Naive B cell (primary cell): ENCODE results near the gene LHCGR. TPM values are rescaled to one million over a fixed set of nuclear protein-coding genes. Genes with fewer than 3 reads are reported as not detected.

Source experiments
- ATAC-seq, 2 donors: fragments of 150-1000 bp; cut with Tn5 transposase; 2 replicates each; pipeline ENCODE4 v1.10.0; 2021; ENCODE audit warnings: low read depth in 2 of 2, mild to moderate bottlenecking in 2 of 2, moderate library complexity in 2 of 2
- DNase-seq: peaks from one replicate; pipeline ENCODE4 v3.0.0; 2022
- H3K27ac Mint-ChIP-seq, 6 donors: one replicate each; pipeline ENCODE4 v1.8.0; 2020 to 2022; ENCODE audit warnings: mild to moderate bottlenecking in 6 of 6, mixed read lengths in 6 of 6, moderate library complexity in 5 of 6, inconsistent platforms in 2 of 6
- H3K27me3 Mint-ChIP-seq, 3 donors: one replicate each; pipeline ENCODE4 v1.8.0; 2021 to 2022; ENCODE audit warnings: mixed read lengths in 3 of 3, mild to moderate bottlenecking in 1 of 3
- H3K36me3 Mint-ChIP-seq, 2 donors: one replicate each; pipeline ENCODE4 v1.8.0; 2020 to 2022; ENCODE audit warnings: mixed read lengths in 2 of 2, inconsistent platforms in 1 of 2, mild to moderate bottlenecking in 1 of 2
- H3K4me1 Mint-ChIP-seq, 3 donors: one replicate each; pipeline ENCODE4 v1.8.0; 2020 to 2022; ENCODE audit warnings: mixed read lengths in 3 of 3, inconsistent platforms in 1 of 3, mild to moderate bottlenecking in 1 of 3, moderate library complexity in 1 of 3
- H3K4me3 Mint-ChIP-seq, 8 donors: one replicate each; pipeline ENCODE4 v1.8.0; 2020 to 2022; ENCODE audit warnings: mild to moderate bottlenecking in 8 of 8, mixed read lengths in 8 of 8, moderate library complexity in 8 of 8, inconsistent platforms in 2 of 8
- H3K9me3 Mint-ChIP-seq, 7 donors: one replicate each; pipeline ENCODE4 v1.8.0; 2020 to 2022; ENCODE audit warnings: mixed read lengths in 7 of 7, mild to moderate bottlenecking in 5 of 7, inconsistent platforms in 2 of 7, moderate library complexity in 1 of 7
- polyA plus RNA-seq, 6 donors: library from polyadenylated mRNA; unstranded; fragments of 300-500 nt; fragmentation: Illumina TruSeq; gene quantifications; one replicate each; pipeline ENCODE4 v1.2.3, GENCODE V29; 2021; ENCODE audit warnings: low read depth in 6 of 6

The LHCGR gene
- polyA plus RNA-seq, 6 donors from 2014 or later, result not detected

- no peak overlapping the region for H3K4me3 Mint-ChIP-seq
- DNase-seq, result no peak
- H3K27me3 Mint-ChIP-seq, result peaks cover 13 to 43% (median 24%) of the 10 kb centered on the region in 3 donors
- no peaks in the 10 kb centered on the region for H3K36me3 Mint-ChIP-seq
- H3K4me1 Mint-ChIP-seq, result no peaks in the 10 kb centered on the region
- H3K27ac Mint-ChIP-seq, result no peak overlapping the region
- H3K9me3 Mint-ChIP-seq, result peaks cover 0 to 5% (median under 1%) of the 10 kb centered on the region in 7 donors
- no peak for ATAC-seq
These were observed 22.4 kb downstream of the LHCGR start for GRCh38 chr2:48733067-48733503.

- Mint-ChIP-seq H3K27ac (no peak overlapping the region), H3K27me3 (peaks cover 12 to 23% (median 17%) of the 10 kb centered on the region in 3 donors), H3K36me3 (no peaks in the 10 kb centered on the region), H3K4me1 (no peaks in the 10 kb centered on the region), H3K9me3 (no peaks in the 10 kb centered on the region), H3K4me3 (no peak overlapping the region)
- ATAC-seq (no peak), DNase-seq (no peak)
These were observed 26.7 kb downstream of the LHCGR start for GRCh38 chr2:48728840-48729239.

- H3K27ac Mint-ChIP-seq, result no peak overlapping the region
These were observed 27.2 kb downstream of the LHCGR start for GRCh38 chr2:48728295-48728694.

GRCh38 chr2:48727560-48727959 lies 28.0 kb downstream of the LHCGR start:
- no peak overlapping the region for H3K27ac Mint-ChIP-seq
- H3K4me3 Mint-ChIP-seq, result no peak overlapping the region

More at GRCh38 chr2:48728295-48728694, 27.2 kb downstream of the LHCGR start:
- DNase-seq, result no peak
- H3K36me3 Mint-ChIP-seq, result no peaks in the 10 kb centered on the region
- peaks cover 11 to 20% (median 15%) of the 10 kb centered on the region in 3 donors for H3K27me3 Mint-ChIP-seq
- H3K4me3 Mint-ChIP-seq, result no peak overlapping the region
- ATAC-seq, result no peak
- H3K4me1 Mint-ChIP-seq, result no peaks in the 10 kb centered on the region
- no peaks in the 10 kb centered on the region for H3K9me3 Mint-ChIP-seq

GRCh38 chr2:48725696-48726494 lies 29.6 kb downstream of the LHCGR start:
- ATAC-seq (no peak), DNase-seq (no peak)
- H3K27me3 Mint-ChIP-seq, result peaks cover under 1 to 28% (median 9%) of the 10 kb centered on the region in 3 donors
- H3K36me3 Mint-ChIP-seq, result no peaks in the 10 kb centered on the region
- no peak overlapping the region for H3K4me3 Mint-ChIP-seq
- no peaks in the 10 kb centered on the region for H3K4me1 Mint-ChIP-seq
- H3K27ac Mint-ChIP-seq, result no peak overlapping the region
- H3K9me3 Mint-ChIP-seq, result peaks cover 0 to 2% (median 0%) of the 10 kb centered on the region in 7 donors

More at GRCh38 chr2:48727560-48727959, 28.0 kb downstream of the LHCGR start:
- DNase-seq, result no peak
- no peaks in the 10 kb centered on the region for H3K9me3 Mint-ChIP-seq
- H3K27me3 Mint-ChIP-seq, result peaks cover 6 to 25% (median 15%) of the 10 kb centered on the region in 3 donors
- ATAC-seq, result no peak
- no peaks in the 10 kb centered on the region for H3K4me1 Mint-ChIP-seq
- no peaks in the 10 kb centered on the region for H3K36me3 Mint-ChIP-seq

GRCh38 chr2:48724278-48724677 lies 31.2 kb downstream of the LHCGR start:
- Mint-ChIP-seq H3K27me3 (peaks cover 15 to 32% (median 16%) of the 10 kb centered on the region in 3 donors), H3K9me3 (peaks cover 0 to 4% (median 0%) of the 10 kb centered on the region in 7 donors), H3K4me3 (no peak overlapping the region), H3K36me3 (no peaks in the 10 kb centered on the region), H3K4me1 (no peaks in the 10 kb centered on the region), H3K27ac (no peak overlapping the region)
- ATAC-seq (no peak), DNase-seq (no peak)

- H3K36me3 Mint-ChIP-seq, result no peaks in the 10 kb centered on the region
- ATAC-seq (no peak), DNase-seq (no peak)
- H3K27ac Mint-ChIP-seq, result no peak overlapping the region
- peaks cover 0 to 4% (median 0%) of the 10 kb centered on the region in 7 donors for H3K9me3 Mint-ChIP-seq
- H3K27me3 Mint-ChIP-seq, result peaks cover 15 to 31% (median 16%) of the 10 kb centered on the region in 3 donors
- no peaks in the 10 kb centered on the region for H3K4me1 Mint-ChIP-seq
- no peak overlapping the region for H3K4me3 Mint-ChIP-seq
These were observed 32.4 kb downstream of the LHCGR start for GRCh38 chr2:48723129-48723528.

GRCh38 chr2:48722391-48722790 lies 33.1 kb downstream of the LHCGR start:
- peaks cover 0 to 4% (median 0%) of the 10 kb centered on the region in 7 donors for H3K9me3 Mint-ChIP-seq
- no peak overlapping the region for H3K27ac Mint-ChIP-seq
- ATAC-seq (no peak), DNase-seq (no peak)
- no peak overlapping the region for H3K4me3 Mint-ChIP-seq
- no peaks in the 10 kb centered on the region for H3K36me3 Mint-ChIP-seq
- no peaks in the 10 kb centered on the region for H3K4me1 Mint-ChIP-seq
- peaks cover 15 to 31% (median 16%) of the 10 kb centered on the region in 3 donors for H3K27me3 Mint-ChIP-seq

GRCh38 chr2:48721158-48721557 lies 34.4 kb downstream of the LHCGR start:
- no peak overlapping the region for H3K4me3 Mint-ChIP-seq
- ATAC-seq (no peak), DNase-seq (no peak)
- peaks cover 0 to 4% (median 0%) of the 10 kb centered on the region in 7 donors for H3K9me3 Mint-ChIP-seq
- no peaks in the 10 kb centered on the region for H3K36me3 Mint-ChIP-seq
- no peak overlapping the region for H3K27ac Mint-ChIP-seq
- no peaks in the 10 kb centered on the region for H3K4me1 Mint-ChIP-seq
- peaks cover 15 to 34% (median 16%) of the 10 kb centered on the region in 3 donors for H3K27me3 Mint-ChIP-seq

- peaks cover 0 to 4% (median 0%) of the 10 kb centered on the region in 7 donors for H3K9me3 Mint-ChIP-seq
- H3K4me1 Mint-ChIP-seq, result no peaks in the 10 kb centered on the region
- H3K27me3 Mint-ChIP-seq, result peaks cover 22 to 41% (median 23%) of the 10 kb centered on the region in 3 donors
- DNase-seq (no peak), ATAC-seq (no peak)
- H3K4me3 Mint-ChIP-seq, result no peak overlapping the region
- no peak overlapping the region for H3K27ac Mint-ChIP-seq
- H3K36me3 Mint-ChIP-seq, result no peaks in the 10 kb centered on the region
These were observed 35.9 kb downstream of the LHCGR start for GRCh38 chr2:48719480-48720177.

- Mint-ChIP-seq H3K27ac (no peak overlapping the region), H3K4me3 (no peak overlapping the region), H3K27me3 (peaks cover 24 to 38% (median 30%) of the 10 kb centered on the region in 3 donors), H3K9me3 (peaks cover 0 to 4% (median 0%) of the 10 kb centered on the region in 7 donors), H3K4me1 (no peaks in the 10 kb centered on the region), H3K36me3 (no peaks in the 10 kb centered on the region)
- ATAC-seq (no peak), DNase-seq (no peak)
These were observed 37.7 kb downstream of the LHCGR start for GRCh38 chr2:48717846-48718245.

GRCh38 chr2:48715956-48716355 lies 39.6 kb downstream of the LHCGR start:
- peaks cover 24 to 44% (median 27%) of the 10 kb centered on the region in 3 donors for H3K27me3 Mint-ChIP-seq
- peaks cover 0 to 4% (median 0%) of the 10 kb centered on the region in 7 donors for H3K9me3 Mint-ChIP-seq
- no peak for ATAC-seq
- no peaks in the 10 kb centered on the region for H3K4me1 Mint-ChIP-seq
- no peak for DNase-seq
- H3K36me3 Mint-ChIP-seq, result no peaks in the 10 kb centered on the region
- no peak overlapping the region for H3K27ac Mint-ChIP-seq
- no peak overlapping the region for H3K4me3 Mint-ChIP-seq

- H3K4me3 Mint-ChIP-seq, result no peak overlapping the region
- no peaks in the 10 kb centered on the region for H3K36me3 Mint-ChIP-seq
- H3K9me3 Mint-ChIP-seq, result no peaks in the 10 kb centered on the region
- DNase-seq, result no peak
- no peak overlapping the region for H3K27ac Mint-ChIP-seq
- ATAC-seq, result no peak
- H3K27me3 Mint-ChIP-seq, result peaks cover 22 to 44% (median 27%) of the 10 kb centered on the region in 3 donors
- H3K4me1 Mint-ChIP-seq, result no peaks in the 10 kb centered on the region
These were observed 40.3 kb downstream of the LHCGR start for GRCh38 chr2:48715042-48715899.
